Duodenal mucosa (tissue), 2 donors: ENCODE measurements around the gene RNF144B.

Source experiments
- H3K27ac ChIP-seq: one replicate; pipeline ENCODE4 v1.7.0; 2013; ENCODE audit warnings: low read depth, low read length
- H3K27me3 ChIP-seq, 2 donors: one replicate each; pipeline ENCODE4 v1.7.0; 2013; ENCODE audit warnings: low read length in 2 of 2, control low read depth in 1 of 2; ENCODE audit not compliant: insufficient read depth in 2 of 2, control insufficient read depth in 1 of 2
- H3K36me3 ChIP-seq, 2 donors: one replicate each; pipeline ENCODE4 v1.7.0; 2013; ENCODE audit warnings: low read length in 2 of 2, control low read depth in 1 of 2; ENCODE audit not compliant: insufficient read depth in 2 of 2, control insufficient read depth in 1 of 2
- H3K4me1 ChIP-seq, 2 donors: one replicate each; pipeline ENCODE4 v1.7.0; 2013; ENCODE audit warnings: low read length in 2 of 2, control low read depth in 1 of 2; ENCODE audit not compliant: insufficient read depth in 2 of 2, control insufficient read depth in 1 of 2
- H3K4me3 ChIP-seq, 2 donors: one replicate each; pipeline ENCODE4 v1.7.0; 2013; ENCODE audit warnings: low read length in 2 of 2, low read depth in 1 of 2
- H3K9ac ChIP-seq, 2 donors: one replicate each; pipeline ENCODE4 v1.7.0; 2013; ENCODE audit warnings: low read length in 2 of 2, low read depth in 1 of 2
- H3K9me3 ChIP-seq, 2 donors: one replicate each; pipeline ENCODE4 v1.7.0; 2013; ENCODE audit warnings: low read length in 2 of 2, control low read depth in 1 of 2; ENCODE audit not compliant: control insufficient read depth in 1 of 2

Gene RNF144B

DNA sequence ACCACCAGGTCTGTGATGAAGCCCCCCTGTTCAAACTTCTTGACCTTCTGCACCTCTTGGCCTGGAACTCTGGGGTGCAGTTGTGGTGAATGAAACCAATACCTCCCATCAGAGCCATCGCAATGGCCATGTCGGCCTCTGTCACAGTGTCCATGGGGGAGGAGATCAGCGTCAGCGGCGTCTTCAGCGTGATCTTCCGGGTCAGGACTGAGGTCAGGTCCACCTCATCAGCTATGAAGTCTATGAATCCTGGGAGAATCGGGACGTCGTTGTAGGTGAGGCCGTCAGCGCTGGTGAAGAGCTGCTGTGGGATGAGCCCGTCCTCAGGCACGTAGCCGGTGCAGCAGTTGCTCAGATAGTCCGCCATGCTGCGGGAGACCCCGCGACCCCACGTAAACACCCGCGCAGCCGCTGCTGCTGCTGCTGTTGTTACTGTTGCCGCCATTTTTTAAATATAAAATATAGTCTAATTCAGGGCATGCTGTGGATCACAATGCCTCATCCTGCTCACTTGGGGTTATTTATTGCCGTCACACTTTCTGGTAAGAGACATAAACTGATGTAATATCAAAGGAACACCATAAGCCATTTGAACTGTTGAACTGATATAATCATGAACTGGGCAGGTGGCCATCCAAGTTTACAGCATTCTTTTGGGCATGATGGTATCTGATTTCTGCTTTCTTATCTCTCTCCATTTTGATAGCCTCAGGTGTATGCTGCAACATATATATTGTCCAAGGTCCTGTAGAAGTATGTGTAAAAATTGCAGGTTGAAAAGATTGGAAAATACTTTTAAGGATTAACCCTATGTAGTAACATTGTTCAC lies 18.7 kb upstream of the RNF144B start:
- H3K4me1 ChIP-seq = no peaks in the 10 kb centered on the region
- H3K36me3 ChIP-seq = no peaks in the 10 kb centered on the region
- no peak overlapping the region for H3K9ac ChIP-seq
- no peaks in the 10 kb centered on the region for H3K9me3 ChIP-seq
- H3K27ac ChIP-seq = no peak overlapping the region
- H3K27me3 ChIP-seq = no peaks in the 10 kb centered on the region
- H3K4me3 ChIP-seq = no peak overlapping the region

DNA sequence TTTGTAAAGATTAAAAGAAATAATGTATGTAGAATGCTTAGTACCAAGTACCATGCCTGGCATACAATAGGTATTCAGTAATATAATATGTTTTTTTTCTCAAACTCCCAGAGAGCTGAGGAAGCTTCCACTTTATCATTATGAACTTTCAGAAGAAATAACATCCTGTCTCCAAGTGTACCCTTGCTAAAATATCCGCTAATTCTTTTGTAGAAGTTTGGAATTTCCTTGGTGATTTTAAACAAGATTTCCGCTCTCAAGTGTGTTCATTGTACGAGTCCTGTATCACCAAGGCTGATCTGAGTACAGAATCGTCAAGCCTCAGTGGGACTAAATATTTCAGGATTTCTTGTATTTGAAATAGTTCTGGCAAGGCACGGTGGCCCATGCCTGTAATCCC lies 16.1 kb upstream of the RNF144B start:
- Histone ChIP-seq H3K9ac (no peak overlapping the region), H3K4me3 (no peak overlapping the region), H3K27me3 (no peaks in the 10 kb centered on the region), H3K9me3 (no peaks in the 10 kb centered on the region), H3K36me3 (no peaks in the 10 kb centered on the region), H3K27ac (no peak overlapping the region), H3K4me1 (no peaks in the 10 kb centered on the region)

DNA sequence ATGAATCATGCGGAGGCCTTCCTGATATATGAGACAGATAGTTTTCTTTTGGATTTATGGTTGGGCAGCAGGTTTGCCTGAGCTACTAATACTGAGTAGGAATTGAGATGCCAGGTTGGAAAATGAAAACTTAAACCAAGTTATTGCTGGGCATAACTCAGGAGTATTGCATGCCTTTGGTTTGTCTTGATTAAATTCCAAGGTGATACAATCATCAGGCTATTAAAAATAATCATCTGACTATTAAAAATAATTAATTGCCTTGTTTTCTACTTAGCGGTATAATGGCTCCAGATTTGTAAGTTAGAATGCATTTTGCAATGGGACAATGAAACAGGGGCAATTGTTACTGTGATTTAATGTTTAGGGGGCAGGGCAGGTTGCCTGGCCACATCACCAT lies 15.5 kb upstream of the RNF144B start:
- Histone ChIP-seq H3K4me1 (no peaks in the 10 kb centered on the region), H3K4me3 (no peak overlapping the region), H3K27ac (no peak overlapping the region), H3K9ac (no peak overlapping the region), H3K36me3 (no peaks in the 10 kb centered on the region), H3K9me3 (no peaks in the 10 kb centered on the region), H3K27me3 (no peaks in the 10 kb centered on the region)

DNA sequence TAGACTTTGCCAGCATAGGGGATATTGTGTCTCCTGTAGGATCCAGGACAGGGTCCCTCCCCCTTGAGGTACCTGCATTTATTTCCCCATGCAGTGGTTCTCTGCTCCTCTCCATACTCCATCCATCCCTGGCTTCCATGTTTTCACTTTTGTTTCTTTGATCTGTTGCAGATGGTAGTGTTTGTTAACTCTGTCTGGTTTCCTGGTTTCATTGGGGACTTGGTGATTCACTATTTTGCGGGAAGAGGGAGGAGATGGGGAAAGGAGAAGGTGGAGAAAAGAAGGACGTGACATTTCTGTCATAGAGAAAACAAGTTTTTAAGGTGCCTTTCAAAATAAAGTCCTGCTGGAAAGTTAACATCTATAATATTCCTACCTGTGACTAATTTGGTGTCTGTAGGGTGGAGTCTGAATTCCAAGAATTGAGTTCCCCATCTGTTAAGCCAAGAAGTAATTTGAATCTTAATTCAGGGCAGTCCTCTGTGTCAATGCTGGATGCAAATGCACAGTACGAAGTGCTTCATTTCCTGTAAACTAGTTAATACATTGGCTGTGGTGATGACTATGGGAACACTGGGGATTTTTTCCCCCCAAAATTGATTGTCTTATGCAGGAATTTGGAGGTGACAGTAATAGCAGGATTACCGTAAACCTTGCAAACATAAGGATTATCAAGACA lies 6.9 kb upstream of the RNF144B start:
- Histone ChIP-seq H3K4me1 (peaks cover 0 to 8% of the 10 kb centered on the region in 2 donors), H3K36me3 (no peaks in the 10 kb centered on the region), H3K4me3 (no peak overlapping the region), H3K9me3 (no peaks in the 10 kb centered on the region), H3K9ac (no peak overlapping the region), H3K27ac (no peak overlapping the region), H3K27me3 (no peaks in the 10 kb centered on the region)

DNA sequence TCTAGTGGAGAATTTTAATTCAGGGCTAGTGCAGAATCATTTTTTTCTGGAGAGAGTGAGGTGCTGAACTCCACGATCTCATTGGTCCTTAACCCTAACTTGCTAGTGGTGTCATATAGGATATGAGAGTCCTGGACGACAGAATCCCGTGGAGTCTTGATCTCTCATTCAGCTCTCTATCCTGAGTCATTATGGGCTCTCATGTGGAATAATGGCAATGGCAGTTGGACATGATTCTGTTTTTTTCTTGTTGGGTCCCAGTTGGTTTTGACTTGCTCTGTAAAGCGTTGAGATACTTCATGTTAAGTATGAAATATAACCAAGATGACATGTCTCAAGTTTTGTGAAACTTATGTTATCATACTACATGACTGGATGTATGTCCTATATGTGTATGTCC lies 6.3 kb upstream of the RNF144B start:
- Histone ChIP-seq H3K27ac (no peak overlapping the region), H3K4me1 (peaks cover 0 to 8% of the 10 kb centered on the region in 2 donors), H3K27me3 (no peaks in the 10 kb centered on the region), H3K36me3 (no peaks in the 10 kb centered on the region), H3K9ac (no peak overlapping the region), H3K9me3 (no peaks in the 10 kb centered on the region), H3K4me3 (no peak overlapping the region)

DNA sequence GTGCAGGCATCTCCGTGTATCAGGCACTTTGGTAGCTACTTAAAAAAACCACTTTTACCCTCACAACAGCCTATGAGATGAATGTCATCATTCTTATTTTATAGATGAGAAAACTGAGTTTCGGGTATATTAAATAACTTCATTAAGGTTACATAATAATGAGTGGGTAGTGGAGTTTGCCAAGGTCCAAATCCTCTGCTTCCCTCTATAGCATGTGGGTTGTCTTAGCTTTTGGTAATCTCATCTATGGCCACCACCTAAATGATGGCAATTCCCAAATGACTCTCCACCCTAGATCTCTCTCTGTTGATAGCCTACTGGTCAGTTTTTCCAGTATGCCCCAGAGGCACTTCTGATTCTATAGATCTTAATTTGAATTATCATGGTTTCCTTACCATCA lies 3.7 kb upstream of the RNF144B start:
- Histone ChIP-seq H3K36me3 (no peaks in the 10 kb centered on the region), H3K9me3 (no peaks in the 10 kb centered on the region), H3K4me1 (peaks cover 16 to 25% of the 10 kb centered on the region in 2 donors), H3K27ac (no peak overlapping the region), H3K4me3 (no peak overlapping the region), H3K27me3 (no peaks in the 10 kb centered on the region), H3K9ac (no peak overlapping the region)

DNA sequence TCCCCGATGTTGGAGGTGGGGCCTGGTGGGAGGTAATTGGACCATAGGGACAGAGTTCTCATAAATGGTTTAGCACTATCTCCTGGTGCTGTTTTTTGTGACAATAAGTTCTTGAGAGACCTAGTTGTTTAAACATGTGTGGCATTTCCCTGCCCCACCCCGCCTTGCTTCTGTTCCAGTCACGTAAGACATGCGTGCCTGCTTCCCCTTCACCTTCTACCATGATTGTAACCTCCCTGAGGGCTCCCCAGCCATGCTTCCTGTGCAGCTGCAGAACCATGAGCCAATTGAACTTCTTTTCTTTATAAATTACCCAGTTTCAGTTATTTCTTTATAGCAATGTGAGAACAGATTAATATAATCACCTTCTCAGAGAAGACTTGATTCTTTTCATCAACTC lies 2.5 kb upstream of the RNF144B start:
- H3K4me3 ChIP-seq = no peak overlapping the region
- H3K27me3 ChIP-seq = no peaks in the 10 kb centered on the region
- H3K9ac ChIP-seq = no peak overlapping the region
- H3K27ac ChIP-seq = no peak overlapping the region
- H3K9me3 ChIP-seq = no peaks in the 10 kb centered on the region
- H3K36me3 ChIP-seq = no peaks in the 10 kb centered on the region
- H3K4me1 ChIP-seq = peaks cover 26 to 32% of the 10 kb centered on the region in 2 donors

DNA sequence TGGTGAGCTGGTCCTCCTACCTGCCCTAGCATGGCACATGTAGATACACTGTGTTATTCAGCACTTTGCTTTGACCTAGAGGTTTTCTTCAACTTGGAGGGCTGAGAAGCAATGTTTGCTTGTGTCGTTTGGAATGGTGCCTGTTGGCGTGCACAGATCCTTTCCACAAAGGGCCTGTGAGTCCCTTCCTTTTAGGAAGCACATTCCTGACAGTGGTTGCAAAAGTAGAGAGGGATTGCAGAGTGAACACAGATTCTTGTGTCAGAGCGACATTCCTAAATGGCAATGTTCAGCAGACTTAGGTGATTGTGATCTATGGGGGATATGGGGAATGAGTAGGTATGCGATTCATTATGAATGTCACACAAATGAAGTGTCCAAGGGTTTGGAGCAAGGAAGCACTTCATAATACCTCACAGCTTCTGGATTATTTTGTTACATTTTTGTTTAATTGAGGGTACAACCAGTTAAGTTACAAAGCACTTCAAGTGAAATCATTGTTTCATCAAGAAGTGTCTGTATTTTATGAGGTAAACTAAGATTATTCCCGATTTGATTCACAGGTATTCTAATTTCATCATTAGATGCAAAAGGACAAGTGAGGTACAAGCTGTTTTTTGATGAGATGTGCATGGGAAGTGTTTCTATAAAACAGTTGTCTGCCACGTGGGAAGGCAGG lies 713 bp upstream of the RNF144B start:
- Histone ChIP-seq H3K27me3 (no peaks in the 10 kb centered on the region), H3K9me3 (no peaks in the 10 kb centered on the region), H3K36me3 (no peaks in the 10 kb centered on the region), H3K9ac (no peak overlapping the region), H3K4me1 (peaks cover 29 to 32% of the 10 kb centered on the region in 2 donors), H3K4me3 (peak overlapping the region; percentile 72 to 89), H3K27ac (no peak overlapping the region)

DNA sequence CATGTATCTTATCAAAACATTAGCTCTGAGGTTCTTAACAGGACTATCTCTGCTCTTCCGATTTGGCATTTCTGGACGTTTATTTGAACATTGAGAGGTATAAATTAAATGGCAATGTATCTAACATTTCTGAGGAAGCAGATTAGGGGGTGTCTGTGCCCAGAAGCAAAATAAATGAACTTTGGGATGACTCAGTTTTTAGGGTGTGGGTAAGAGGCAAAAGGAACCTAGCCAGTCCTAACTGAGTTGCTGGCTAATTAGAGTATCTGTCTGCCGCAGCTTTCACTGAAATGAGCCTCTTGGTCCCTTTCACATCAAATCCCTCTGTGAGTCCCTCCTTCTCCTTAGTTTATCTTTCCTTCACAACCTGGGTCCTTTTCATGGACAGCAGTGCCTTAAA lies 1.1 kb downstream of the RNF144B start:
- H3K9me3 ChIP-seq = no peaks in the 10 kb centered on the region
- H3K27ac ChIP-seq = no peak overlapping the region
- H3K36me3 ChIP-seq = no peaks in the 10 kb centered on the region
- H3K9ac ChIP-seq = peak overlapping the region; percentile 61 to 69
- H3K4me1 ChIP-seq = peaks cover 29 to 32% of the 10 kb centered on the region in 2 donors
- peak overlapping the region; percentile 72 to 89 for H3K4me3 ChIP-seq
- no peaks in the 10 kb centered on the region for H3K27me3 ChIP-seq

DNA sequence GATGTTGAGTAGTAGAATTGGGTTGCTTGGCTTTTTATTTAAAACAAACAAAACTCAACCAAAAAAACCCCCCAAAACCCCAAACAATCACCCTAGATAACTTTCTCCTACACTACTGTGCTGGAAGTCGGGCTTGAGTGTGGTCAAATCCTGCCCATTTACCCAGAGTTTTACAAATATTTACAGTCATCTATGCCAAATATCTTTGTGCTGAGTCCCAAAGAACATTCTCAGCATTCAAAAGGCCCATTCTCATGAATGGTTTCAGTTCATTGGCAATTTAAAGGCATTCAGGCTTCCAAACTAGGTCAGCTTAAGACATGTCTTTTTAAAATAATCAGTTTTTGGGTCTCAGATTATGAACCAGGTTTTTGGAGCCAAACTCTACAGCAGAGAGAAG lies 1.8 kb downstream of the RNF144B start:
- Histone ChIP-seq H3K27me3 (no peaks in the 10 kb centered on the region), H3K27ac (no peak overlapping the region), H3K9me3 (no peaks in the 10 kb centered on the region), H3K4me3 (peak overlapping the region in 1 of 2 donors; percentile 72), H3K4me1 (peaks cover 29 to 32% of the 10 kb centered on the region in 2 donors), H3K36me3 (no peaks in the 10 kb centered on the region), H3K9ac (peak overlapping the region in 1 of 2 donors; percentile 61)
